GM12878 (cell line): ENCODE data around the gene CDCA5. TPM values are rescaled to one million over a fixed set of nuclear protein-coding genes. Genes with fewer than 3 reads are reported as not detected.

ENCODE experiments used
- HDAC2 ChIP-seq: fragments of 200-600 bp; sonication (generic); IDR thresholded peaks from 2 replicates; pipeline ENCODE4 v1.6.1; 2017
- IRF4 ChIP-seq: IDR thresholded peaks from 2 replicates; pipeline ENCODE4 v1.6.1; 2011; ENCODE audit warnings: low read depth, low read length
- KLF5 ChIP-seq: fragments of 450-650 bp; IDR thresholded peaks from 2 replicates; pipeline ENCODE4 v1.6.1; 2014; ENCODE audit warnings: mild to moderate bottlenecking; ENCODE audit not compliant: partially characterized antibody
- MTA3 ChIP-seq: IDR thresholded peaks from 2 replicates; pipeline ENCODE4 v1.6.1; 2012; ENCODE audit warnings: low read length, inconsistent platforms, borderline replicate concordance
- NBN ChIP-seq: fragments of 450-650 bp; IDR thresholded peaks from 2 replicates; pipeline ENCODE4 v1.6.1; 2016
- PKNOX1 ChIP-seq: fragments of 450-650 bp; IDR thresholded peaks from 2 replicates; pipeline ENCODE4 v1.6.1; 2016; ENCODE audit warnings: mild to moderate bottlenecking
- POU2F2 ChIP-seq: IDR thresholded peaks from 3 replicates; pipeline ENCODE4 v1.6.1; 2011; ENCODE audit warnings: low read depth, mild to moderate bottlenecking, low read length, borderline replicate concordance
- SMAD1 ChIP-seq: fragments of 450-650 bp; IDR thresholded peaks from 2 replicates; pipeline ENCODE4 v1.6.1; 2018; ENCODE audit warnings: mild to moderate bottlenecking, low read depth; ENCODE audit not compliant: partially characterized antibody
- SMARCA5 ChIP-seq: fragments of 450-650 bp; IDR thresholded peaks from 2 replicates; pipeline ENCODE4 v1.6.1; 2017; ENCODE audit warnings: mild to moderate bottlenecking
- TARDBP ChIP-seq: IDR thresholded peaks from 2 replicates; pipeline ENCODE4 v1.6.1; 2016; ENCODE audit warnings: borderline replicate concordance
- YY1 ChIP-seq: IDR thresholded peaks from 2 replicates; pipeline ENCODE4 v1.6.1; 2011; ENCODE audit warnings: low read depth, mild to moderate bottlenecking, low read length
- ZNF217 ChIP-seq: fragments of 450-650 bp; IDR thresholded peaks from 2 replicates; pipeline ENCODE4 v1.6.1; 2017; ENCODE audit warnings: antibody characterized with exemption, mild to moderate bottlenecking
- polyA plus RNA-seq, 11 experiments: library from polyadenylated mRNA; depleted of rRNA in 4 of 11; unstranded in 6 of 11; stranded (reverse) in 5 of 11; fragments of >200 nt; fragmentation: Nextera tagmentation in 4 of 11; fragmentation: Illumina TruSeq in 1 of 11; extraction: Ambion mirVana in 4 of 11; extraction: Trizol in 1 of 11; gene quantifications; 1 replicate in 1 of 11; 2 replicates in 10 of 11; pipeline versions ENCODE4 v1.2.1 to v1.2.3, GENCODE V29; 2011 to 2016; ENCODE audit warnings: inconsistent platforms in 2 of 11, missing spikeins in 2 of 11, low read depth in 1 of 11
- total RNA-seq, 4 experiments: library from RNA; depleted of rRNA in 3 of 4; stranded (reverse); fragments of >200 nt in 3 of 4; fragmentation: Illumina TruSeq in 1 of 4; extraction: Trizol in 1 of 4; gene quantifications; 2 replicates each; pipeline versions ENCODE4 v1.2.1 to v1.2.3, GENCODE V29; 2013 to 2021
- TF ChIP-seq, protein P1 (sequence below): fragments of 450-650 bp; IDR thresholded peaks from 2 replicates; pipeline ENCODE4 v1.6.1; 2018; ENCODE audit warnings: borderline replicate concordance, mild to moderate bottlenecking; ENCODE audit not compliant: partially characterized antibody
- TF ChIP-seq, protein P2 (sequence below): IDR thresholded peaks from 2 replicates; pipeline ENCODE4 v1.6.1; 2011; ENCODE audit warnings: mild to moderate bottlenecking, low read depth, low read length, moderate library complexity; ENCODE audit not compliant: insufficient replicate concordance
- TF ChIP-seq, protein P3 (sequence below): fragments of 450-650 bp; IDR thresholded peaks from 2 replicates; pipeline ENCODE4 v1.6.1; 2017; ENCODE audit warnings: mild to moderate bottlenecking, moderate library complexity
- TF ChIP-seq, protein P4 (sequence below): fragments of 450-650 bp; IDR thresholded peaks from 2 replicates; pipeline ENCODE4 v1.6.1; 2016; ENCODE audit warnings: mild to moderate bottlenecking
- TF ChIP-seq, protein P5 (sequence below): fragments of 450-650 bp; conservative IDR thresholded peaks from 2 replicates; pipeline ENCODE4 v1.6.1; 2017; ENCODE audit warnings: mild to moderate bottlenecking, moderate library complexity

The CDCA5 gene
- total and polyA plus RNA-seq, 10 of the 15 experiments (the other 5 are each of a cell fraction or from before 2014, with no cell fraction given), result 21.2 to 107 (median 64.9) TPM

DNA sequence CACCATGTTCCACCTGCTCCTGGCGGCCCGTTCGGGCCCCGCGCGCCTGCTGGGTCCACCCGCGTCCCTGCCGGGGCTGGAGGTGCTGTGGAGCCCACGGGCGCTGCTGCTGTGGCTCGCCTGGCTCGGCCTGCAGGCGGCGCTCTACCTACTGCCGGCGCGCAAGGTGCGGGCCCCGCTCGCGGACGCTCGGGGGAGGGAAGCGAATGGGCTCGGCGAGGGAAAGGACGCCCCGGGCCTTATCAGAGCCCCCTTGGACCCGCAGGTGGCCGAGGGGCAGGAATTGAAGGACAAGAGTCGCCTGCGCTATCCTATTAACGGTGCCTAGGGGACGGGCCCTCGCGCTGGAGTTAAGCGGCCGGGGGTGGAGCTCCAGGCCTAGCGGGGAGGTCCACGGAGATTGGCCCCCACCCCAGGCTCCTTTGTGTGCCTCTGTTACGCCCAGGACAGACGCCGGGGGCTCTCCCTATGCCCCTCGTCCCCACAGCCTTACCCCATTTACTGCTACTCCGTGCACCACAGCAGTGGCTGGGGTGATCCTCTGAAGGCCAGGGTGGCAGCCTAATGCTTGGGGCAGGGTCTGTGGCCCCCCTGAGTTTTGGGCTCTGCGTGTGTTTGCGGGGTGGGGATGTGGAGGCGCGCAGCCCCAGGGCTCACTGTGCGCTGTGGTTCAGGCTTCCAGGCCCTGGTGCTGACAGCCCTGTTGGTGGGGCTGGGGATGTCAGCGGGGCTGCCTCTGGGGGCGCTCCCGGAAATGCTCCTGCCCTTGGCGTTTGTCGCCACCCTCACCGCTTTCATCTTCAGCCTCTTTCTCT, 28.9 kb upstream of the CDCA5 start (continued):
- TF ChIP-seq, protein P1, sequence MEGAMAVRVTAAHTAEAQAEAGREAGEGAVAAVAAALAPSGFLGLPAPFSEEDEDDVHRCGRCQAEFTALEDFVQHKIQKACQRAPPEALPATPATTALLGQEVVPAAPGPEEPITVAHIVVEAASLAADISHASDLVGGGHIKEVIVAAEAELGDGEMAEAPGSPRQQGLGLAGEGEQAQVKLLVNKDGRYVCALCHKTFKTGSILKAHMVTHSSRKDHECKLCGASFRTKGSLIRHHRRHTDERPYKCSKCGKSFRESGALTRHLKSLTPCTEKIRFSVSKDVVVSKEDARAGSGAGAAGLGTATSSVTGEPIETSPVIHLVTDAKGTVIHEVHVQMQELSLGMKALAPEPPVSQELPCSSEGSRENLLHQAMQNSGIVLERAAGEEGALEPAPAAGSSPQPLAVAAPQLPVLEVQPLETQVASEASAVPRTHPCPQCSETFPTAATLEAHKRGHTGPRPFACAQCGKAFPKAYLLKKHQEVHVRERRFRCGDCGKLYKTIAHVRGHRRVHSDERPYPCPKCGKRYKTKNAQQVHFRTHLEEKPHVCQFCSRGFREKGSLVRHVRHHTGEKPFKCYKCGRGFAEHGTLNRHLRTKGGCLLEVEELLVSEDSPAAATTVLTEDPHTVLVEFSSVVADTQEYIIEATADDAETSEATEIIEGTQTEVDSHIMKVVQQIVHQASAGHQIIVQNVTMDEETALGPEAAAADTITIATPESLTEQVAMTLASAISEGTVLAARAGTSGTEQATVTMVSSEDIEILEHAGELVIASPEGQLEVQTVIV, result no peak
- TF ChIP-seq SMAD1 (no peak), MTA3 (no peak), SMARCA5 (peak; percentile 97), YY1 (peak; percentile 53; the same call in 1 of the 2 replicates), ZNF217 (0 out of 2 replicates have a peak, but pooled peaks have one; percentile 62), HDAC2 (no peak), PKNOX1 (peak; percentile 55; the same call in 1 of the 2 replicates), KLF5 (no peak), TARDBP (peak; percentile 21; the same call in 1 of the 2 replicates), IRF4 (no peak), NBN (0 out of 2 replicates have a peak, but pooled peaks have one; percentile 31), POU2F2 (peak; percentile 11; the same call in 1 of the 3 replicates)
- TF ChIP-seq, protein P2, sequence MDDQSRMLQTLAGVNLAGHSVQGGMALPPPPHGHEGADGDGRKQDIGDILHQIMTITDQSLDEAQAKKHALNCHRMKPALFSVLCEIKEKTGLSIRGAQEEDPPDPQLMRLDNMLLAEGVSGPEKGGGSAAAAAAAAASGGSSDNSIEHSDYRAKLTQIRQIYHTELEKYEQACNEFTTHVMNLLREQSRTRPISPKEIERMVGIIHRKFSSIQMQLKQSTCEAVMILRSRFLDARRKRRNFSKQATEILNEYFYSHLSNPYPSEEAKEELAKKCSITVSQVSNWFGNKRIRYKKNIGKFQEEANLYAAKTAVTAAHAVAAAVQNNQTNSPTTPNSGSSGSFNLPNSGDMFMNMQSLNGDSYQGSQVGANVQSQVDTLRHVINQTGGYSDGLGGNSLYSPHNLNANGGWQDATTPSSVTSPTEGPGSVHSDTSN, result peak; percentile 52
- TF ChIP-seq, protein P3, sequence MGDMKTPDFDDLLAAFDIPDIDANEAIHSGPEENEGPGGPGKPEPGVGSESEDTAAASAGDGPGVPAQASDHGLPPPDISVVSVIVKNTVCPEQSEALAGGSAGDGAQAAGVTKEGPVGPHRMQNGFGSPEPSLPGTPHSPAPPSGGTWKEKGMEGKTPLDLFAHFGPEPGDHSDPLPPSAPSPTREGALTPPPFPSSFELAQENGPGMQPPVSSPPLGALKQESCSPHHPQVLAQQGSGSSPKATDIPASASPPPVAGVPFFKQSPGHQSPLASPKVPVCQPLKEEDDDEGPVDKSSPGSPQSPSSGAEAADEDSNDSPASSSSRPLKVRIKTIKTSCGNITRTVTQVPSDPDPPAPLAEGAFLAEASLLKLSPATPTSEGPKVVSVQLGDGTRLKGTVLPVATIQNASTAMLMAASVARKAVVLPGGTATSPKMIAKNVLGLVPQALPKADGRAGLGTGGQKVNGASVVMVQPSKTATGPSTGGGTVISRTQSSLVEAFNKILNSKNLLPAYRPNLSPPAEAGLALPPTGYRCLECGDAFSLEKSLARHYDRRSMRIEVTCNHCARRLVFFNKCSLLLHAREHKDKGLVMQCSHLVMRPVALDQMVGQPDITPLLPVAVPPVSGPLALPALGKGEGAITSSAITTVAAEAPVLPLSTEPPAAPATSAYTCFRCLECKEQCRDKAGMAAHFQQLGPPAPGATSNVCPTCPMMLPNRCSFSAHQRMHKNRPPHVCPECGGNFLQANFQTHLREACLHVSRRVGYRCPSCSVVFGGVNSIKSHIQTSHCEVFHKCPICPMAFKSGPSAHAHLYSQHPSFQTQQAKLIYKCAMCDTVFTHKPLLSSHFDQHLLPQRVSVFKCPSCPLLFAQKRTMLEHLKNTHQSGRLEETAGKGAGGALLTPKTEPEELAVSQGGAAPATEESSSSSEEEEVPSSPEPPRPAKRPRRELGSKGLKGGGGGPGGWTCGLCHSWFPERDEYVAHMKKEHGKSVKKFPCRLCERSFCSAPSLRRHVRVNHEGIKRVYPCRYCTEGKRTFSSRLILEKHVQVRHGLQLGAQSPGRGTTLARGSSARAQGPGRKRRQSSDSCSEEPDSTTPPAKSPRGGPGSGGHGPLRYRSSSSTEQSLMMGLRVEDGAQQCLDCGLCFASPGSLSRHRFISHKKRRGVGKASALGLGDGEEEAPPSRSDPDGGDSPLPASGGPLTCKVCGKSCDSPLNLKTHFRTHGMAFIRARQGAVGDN, result peak; percentile 35; the same call in 1 of the 2 replicates
- TF ChIP-seq, protein P4, sequence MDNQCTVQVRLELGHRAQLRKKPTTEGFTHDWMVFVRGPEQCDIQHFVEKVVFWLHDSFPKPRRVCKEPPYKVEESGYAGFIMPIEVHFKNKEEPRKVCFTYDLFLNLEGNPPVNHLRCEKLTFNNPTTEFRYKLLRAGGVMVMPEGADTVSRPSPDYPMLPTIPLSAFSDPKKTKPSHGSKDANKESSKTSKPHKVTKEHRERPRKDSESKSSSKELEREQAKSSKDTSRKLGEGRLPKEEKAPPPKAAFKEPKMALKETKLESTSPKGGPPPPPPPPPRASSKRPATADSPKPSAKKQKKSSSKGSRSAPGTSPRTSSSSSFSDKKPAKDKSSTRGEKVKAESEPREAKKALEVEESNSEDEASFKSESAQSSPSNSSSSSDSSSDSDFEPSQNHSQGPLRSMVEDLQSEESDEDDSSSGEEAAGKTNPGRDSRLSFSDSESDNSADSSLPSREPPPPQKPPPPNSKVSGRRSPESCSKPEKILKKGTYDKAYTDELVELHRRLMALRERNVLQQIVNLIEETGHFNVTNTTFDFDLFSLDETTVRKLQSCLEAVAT, result 0 out of 2 replicates have a peak, but pooled peaks have one; percentile 39
- TF ChIP-seq, protein P5, sequence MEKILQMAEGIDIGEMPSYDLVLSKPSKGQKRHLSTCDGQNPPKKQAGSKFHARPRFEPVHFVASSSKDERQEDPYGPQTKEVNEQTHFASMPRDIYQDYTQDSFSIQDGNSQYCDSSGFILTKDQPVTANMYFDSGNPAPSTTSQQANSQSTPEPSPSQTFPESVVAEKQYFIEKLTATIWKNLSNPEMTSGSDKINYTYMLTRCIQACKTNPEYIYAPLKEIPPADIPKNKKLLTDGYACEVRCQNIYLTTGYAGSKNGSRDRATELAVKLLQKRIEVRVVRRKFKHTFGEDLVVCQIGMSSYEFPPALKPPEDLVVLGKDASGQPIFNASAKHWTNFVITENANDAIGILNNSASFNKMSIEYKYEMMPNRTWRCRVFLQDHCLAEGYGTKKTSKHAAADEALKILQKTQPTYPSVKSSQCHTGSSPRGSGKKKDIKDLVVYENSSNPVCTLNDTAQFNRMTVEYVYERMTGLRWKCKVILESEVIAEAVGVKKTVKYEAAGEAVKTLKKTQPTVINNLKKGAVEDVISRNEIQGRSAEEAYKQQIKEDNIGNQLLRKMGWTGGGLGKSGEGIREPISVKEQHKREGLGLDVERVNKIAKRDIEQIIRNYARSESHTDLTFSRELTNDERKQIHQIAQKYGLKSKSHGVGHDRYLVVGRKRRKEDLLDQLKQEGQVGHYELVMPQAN, result peak; percentile 81
